H9 (cell line): Measurements from ENCODE around the gene MTHFD1L. TPM values are rescaled to one million over a fixed set of nuclear protein-coding genes. Genes with fewer than 3 reads are reported as not detected.

ENCODE experiments used
- DNase-seq: peaks from one replicate; pipeline ENCODE4 v3.0.0-alpha.2; 2017
- H2AFZ ChIP-seq: one replicate; pipeline ENCODE4 v1.6.1; 2013; ENCODE audit warnings: mild to moderate bottlenecking, low read length, control low read depth, moderate library complexity
- H2AK5ac ChIP-seq: 2 replicates; pipeline ENCODE4 v1.6.1; 2013; ENCODE audit warnings: low read length, control low read depth, mixed read lengths; ENCODE audit not compliant: insufficient read length
- H2BK120ac ChIP-seq: one replicate; pipeline ENCODE4 v1.6.1; 2013; ENCODE audit warnings: low read depth, mild to moderate bottlenecking, low read length, control low read depth, inconsistent platforms; ENCODE audit not compliant: poor library complexity, severe bottlenecking
- H2BK12ac ChIP-seq: 2 replicates; pipeline ENCODE4 v1.6.1; 2013; ENCODE audit warnings: low read length, control low read depth, mixed read lengths, low read depth; ENCODE audit not compliant: insufficient read length
- H2BK15ac ChIP-seq: 2 replicates; pipeline ENCODE4 v1.6.1; 2013; ENCODE audit warnings: low read depth, low read length, control low read depth
- H2BK20ac ChIP-seq: one replicate; pipeline ENCODE4 v1.6.1; 2013; ENCODE audit warnings: low read depth, mild to moderate bottlenecking, low read length, control low read depth, inconsistent platforms; ENCODE audit not compliant: poor library complexity, severe bottlenecking
- H2BK5ac ChIP-seq: 2 replicates; pipeline ENCODE4 v1.6.1; 2013; ENCODE audit warnings: low read length, control low read depth, mixed read lengths; ENCODE audit not compliant: insufficient read length
- H3K14ac ChIP-seq: 2 replicates; pipeline ENCODE4 v1.6.1; 2013; ENCODE audit warnings: low read length, control low read depth; ENCODE audit not compliant: insufficient read depth
- H3K18ac ChIP-seq: 2 replicates; pipeline ENCODE4 v1.6.1; 2013; ENCODE audit warnings: low read depth, mild to moderate bottlenecking, mixed read lengths, low read length, control low read depth; ENCODE audit not compliant: insufficient read length
- H3K23ac ChIP-seq: 2 replicates; pipeline ENCODE4 v1.6.1; 2013; ENCODE audit warnings: low read length, control low read depth, mixed read lengths, low read depth; ENCODE audit not compliant: insufficient read length
- H3K23me2 ChIP-seq: 2 replicates; pipeline ENCODE4 v1.6.1; 2013; ENCODE audit warnings: low read depth, mild to moderate bottlenecking, mixed read lengths, low read length, control low read depth; ENCODE audit not compliant: insufficient read length, poor library complexity, severe bottlenecking
- H3K27ac ChIP-seq: 2 replicates; pipeline ENCODE4 v1.5.1; 2013; ENCODE audit warnings: low read length, control low read depth, mixed read lengths, low read depth; ENCODE audit not compliant: insufficient read length
- H3K27me3 ChIP-seq: 2 replicates; pipeline ENCODE4 v1.6.1; 2013; ENCODE audit warnings: low read length, control low read depth, inconsistent platforms; ENCODE audit not compliant: insufficient read depth
- H3K4ac ChIP-seq: 2 replicates; pipeline ENCODE4 v1.6.1; 2013; ENCODE audit warnings: low read depth, mild to moderate bottlenecking, control low read depth, inconsistent platforms, low read length, moderate library complexity
- H3K4me1 ChIP-seq: 2 replicates; pipeline ENCODE4 v1.6.1; 2013; ENCODE audit warnings: low read length, control low read depth, inconsistent platforms; ENCODE audit not compliant: insufficient read depth
- H3K4me2 ChIP-seq: 2 replicates; pipeline ENCODE4 v1.6.1; 2013; ENCODE audit warnings: low read length, control low read depth, mixed read lengths; ENCODE audit not compliant: insufficient read length, insufficient read depth
- H3K56ac ChIP-seq: 2 replicates; pipeline ENCODE4 v1.6.1; 2013; ENCODE audit warnings: low read depth, mild to moderate bottlenecking, mixed read lengths, low read length, control low read depth; ENCODE audit not compliant: insufficient read length
- H3K79me1 ChIP-seq: 2 replicates; pipeline ENCODE4 v1.6.1; 2013; ENCODE audit warnings: low read depth, mild to moderate bottlenecking, moderate library complexity, low read length, control low read depth, inconsistent platforms; ENCODE audit not compliant: insufficient read depth, poor library complexity, severe bottlenecking
- H3K79me2 ChIP-seq: 2 replicates; pipeline ENCODE4 v1.6.1; 2013; ENCODE audit warnings: low read length, control low read depth, inconsistent platforms; ENCODE audit not compliant: insufficient read depth
- H3K9ac ChIP-seq: 2 replicates; pipeline ENCODE4 v1.6.1; 2013; ENCODE audit warnings: low read length, control low read depth, mixed read lengths; ENCODE audit not compliant: insufficient read length; ENCODE audit errors: extremely low read depth
- H3K9me3 ChIP-seq: one replicate; pipeline ENCODE4 v1.6.1; 2013; ENCODE audit warnings: low read depth, low read length, inconsistent platforms; ENCODE audit not compliant: control insufficient read depth
- H3T11ph ChIP-seq: one replicate; pipeline ENCODE4 v1.6.1; 2013; ENCODE audit warnings: mild to moderate bottlenecking, low read length, control low read depth, inconsistent platforms
- H4K20me1 ChIP-seq: one replicate; pipeline ENCODE4 v1.6.1; 2013; ENCODE audit not compliant: control insufficient read depth, insufficient read length, insufficient read depth
- H4K5ac ChIP-seq: 2 replicates; pipeline ENCODE4 v1.6.1; 2013; ENCODE audit warnings: low read depth, mild to moderate bottlenecking, mixed read lengths, low read length, control low read depth; ENCODE audit not compliant: insufficient read length
- H4K8ac ChIP-seq: replicated peaks from 2 replicates; pipeline ENCODE4 v1.6.1; 2013; ENCODE audit warnings: low read length, control low read depth, mixed read lengths, low read depth; ENCODE audit not compliant: insufficient read length
- H4K91ac ChIP-seq: 2 replicates; pipeline ENCODE4 v1.6.1; 2013; ENCODE audit warnings: low read depth, mild to moderate bottlenecking, moderate library complexity, mixed read lengths, low read length, control low read depth; ENCODE audit not compliant: insufficient read length
- H3K27ac Mint-ChIP-seq, 3 experiments: 2 replicates in 2 of 3; 3 replicates in 1 of 3; pipeline ENCODE4 v1.8.0; 2020 to 2021; ENCODE audit warnings: mixed read lengths in 3 of 3, mild to moderate bottlenecking in 1 of 3, moderate library complexity in 1 of 3
- H3K27me3 Mint-ChIP-seq: 2 replicates; pipeline ENCODE4 v1.8.0; 2021; ENCODE audit warnings: low read depth, mild to moderate bottlenecking, moderate library complexity, mixed read lengths
- H3K36me3 Mint-ChIP-seq, 3 experiments: 2 replicates in 2 of 3; 3 replicates in 1 of 3; pipeline ENCODE4 v1.8.0; 2020 to 2021; ENCODE audit warnings: low read depth in 3 of 3, mixed read lengths in 3 of 3; ENCODE audit not compliant: insufficient read depth in 1 of 3
- H3K4me1 Mint-ChIP-seq, 2 experiments: 2 replicates each; pipeline ENCODE4 v1.8.0; 2020; ENCODE audit warnings: mixed read lengths in 2 of 2
- H3K4me3 Mint-ChIP-seq, 2 experiments: 2 replicates in 1 of 2; 3 replicates in 1 of 2; pipeline ENCODE4 v1.8.0; 2020 to 2021; ENCODE audit warnings: mild to moderate bottlenecking in 2 of 2, mixed read lengths in 2 of 2, moderate library complexity in 1 of 2
- H3K9me3 Mint-ChIP-seq, 2 experiments: 2 replicates in 1 of 2; 3 replicates in 1 of 2; pipeline ENCODE4 v1.8.0; 2020; ENCODE audit warnings: mild to moderate bottlenecking in 2 of 2, mixed read lengths in 2 of 2, moderate library complexity in 1 of 2
- CTCF ChIP-seq: fragments of 200-600 bp; sonication (generic); conservative IDR thresholded peaks from 3 replicates; pipeline ENCODE4 v1.8.0; 2021; ENCODE audit warnings: antibody characterized with exemption, mild to moderate bottlenecking
- WGBS: extraction: QIAGEN DNeasy Blood & Tissue Kit; methylation state at CpG from one replicate; pipeline ENCODE4 v1.1.7; 2013; ENCODE audit warnings: missing lambda C conversion rate, low lambda C conversion rate, mixed read lengths; ENCODE audit not compliant: insufficient read length; ENCODE audit errors: extremely low coverage; 5-methylcytosine and 5-hydroxymethylcytosine counted together
- total RNA-seq: library from RNA; stranded (reverse); gene quantifications from 2 replicates; pipeline ENCODE4 v1.2.1, GENCODE V29; 2021

Gene MTHFD1L
- total RNA-seq, 1 experiment from 2014 or later: 90.2 TPM

- no peak overlapping the region for H2AFZ ChIP-seq
- no peak overlapping the region for H3K4me3 Mint-ChIP-seq
- WGBS: no CpG with 5 or more reads among the region's 5 CpGs
- no peaks in the 10 kb centered on the region for H3K4me1 ChIP-seq
- no peak overlapping the region for H3K56ac ChIP-seq
- H3K4ac ChIP-seq: no peak overlapping the region
- no peak overlapping the region for H3K27ac ChIP-seq
- no peak overlapping the region for H4K5ac ChIP-seq
- no peak overlapping the region for H3K4me2 ChIP-seq
- no peaks in the 10 kb centered on the region for H3K9me3 ChIP-seq
- no peak overlapping the region for H4K8ac ChIP-seq
- no peak overlapping the region for H4K91ac ChIP-seq
- no peak for DNase-seq
- H4K20me1 ChIP-seq: no peaks in the 10 kb centered on the region
- peaks cover 0 to 2% of the 10 kb centered on the region in 2 experiments; a peak in 1 of 4 replicates for H3K4me1 Mint-ChIP-seq
- H3K9ac ChIP-seq: no peak overlapping the region
- no peak overlapping the region for H3K18ac ChIP-seq
- no peaks in the 10 kb centered on the region for H3K27me3 ChIP-seq
- H3K27ac Mint-ChIP-seq: no peak overlapping the region
- H3K27me3 Mint-ChIP-seq: no peaks in the 10 kb centered on the region
- no peaks in the 10 kb centered on the region for H3K23me2 ChIP-seq
- no peak overlapping the region for H2BK20ac ChIP-seq
- H3K23ac ChIP-seq: no peak overlapping the region
- H3K79me1 ChIP-seq: no peaks in the 10 kb centered on the region
- H2BK120ac ChIP-seq: no peak overlapping the region
- no peaks in the 10 kb centered on the region for H3K9me3 Mint-ChIP-seq
- H2BK5ac ChIP-seq: no peak overlapping the region
- no peak overlapping the region for H2AK5ac ChIP-seq
- H3K36me3 Mint-ChIP-seq: peaks cover 8 to 47% (median 25%) of the 10 kb centered on the region in 3 experiments; a peak in 6 of 7 replicates
- no peak for TF ChIP-seq CTCF
- no peak overlapping the region for H2BK12ac ChIP-seq
- H2BK15ac ChIP-seq: no peak overlapping the region
- H3T11ph ChIP-seq: no peak overlapping the region
- H3K14ac ChIP-seq: no peak overlapping the region
- no peaks in the 10 kb centered on the region for H3K79me2 ChIP-seq
Observed at GRCh38 chr6:151029970-151030369, 164.5 kb downstream of the MTHFD1L start.
